ENCODE measurements around the gene HSD3B7. TPM values are rescaled to one million over a fixed set of nuclear protein-coding genes. Genes with fewer than 3 reads are reported as not detected.

The HSD3B7 gene
- 28.9 and 50.4 TPM in 2 replicates for total RNA-seq

DNA sequence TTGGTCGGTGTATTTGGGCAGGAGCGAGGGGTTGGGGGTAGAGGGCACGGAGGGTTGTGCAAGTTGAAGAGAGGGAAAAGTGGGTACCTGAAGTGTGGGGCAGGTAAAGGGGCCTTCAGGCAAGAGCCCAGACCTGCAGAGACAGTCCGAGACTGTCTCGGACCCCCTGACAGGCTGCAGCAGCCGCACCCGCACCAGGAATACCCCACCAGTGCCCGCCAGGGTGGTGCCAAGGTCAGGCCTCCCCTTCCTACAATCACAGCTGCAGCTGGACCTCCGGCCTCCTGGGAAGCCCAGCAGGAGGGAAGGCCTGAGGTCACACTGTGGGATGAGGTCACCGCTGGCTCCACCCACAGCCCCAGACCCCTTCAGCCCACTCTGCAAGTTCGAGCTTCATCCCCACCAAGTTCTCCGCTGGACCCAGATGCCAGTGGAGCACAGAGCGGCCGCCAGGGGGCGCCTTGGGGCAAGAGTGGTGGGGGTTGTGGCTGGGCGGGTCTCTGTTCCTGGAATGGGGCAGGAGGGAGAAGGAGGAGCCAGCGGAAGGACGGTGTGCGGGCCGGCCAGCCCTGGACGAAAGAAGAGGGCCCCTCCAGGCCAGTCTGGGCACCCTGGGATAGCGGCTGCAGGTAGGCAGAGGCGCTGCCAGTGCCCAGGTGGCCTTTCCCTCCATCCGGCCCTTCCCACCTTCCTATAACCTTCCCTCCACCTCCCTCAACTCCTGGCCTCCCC is at the start of gene HSD3B7:
Gene HSD3B7, plus strand, starts transcription at position 539 of the 732 bp plus-strand sequence. CDS start 452 bp downstream, outside the sequence.

DNA sequence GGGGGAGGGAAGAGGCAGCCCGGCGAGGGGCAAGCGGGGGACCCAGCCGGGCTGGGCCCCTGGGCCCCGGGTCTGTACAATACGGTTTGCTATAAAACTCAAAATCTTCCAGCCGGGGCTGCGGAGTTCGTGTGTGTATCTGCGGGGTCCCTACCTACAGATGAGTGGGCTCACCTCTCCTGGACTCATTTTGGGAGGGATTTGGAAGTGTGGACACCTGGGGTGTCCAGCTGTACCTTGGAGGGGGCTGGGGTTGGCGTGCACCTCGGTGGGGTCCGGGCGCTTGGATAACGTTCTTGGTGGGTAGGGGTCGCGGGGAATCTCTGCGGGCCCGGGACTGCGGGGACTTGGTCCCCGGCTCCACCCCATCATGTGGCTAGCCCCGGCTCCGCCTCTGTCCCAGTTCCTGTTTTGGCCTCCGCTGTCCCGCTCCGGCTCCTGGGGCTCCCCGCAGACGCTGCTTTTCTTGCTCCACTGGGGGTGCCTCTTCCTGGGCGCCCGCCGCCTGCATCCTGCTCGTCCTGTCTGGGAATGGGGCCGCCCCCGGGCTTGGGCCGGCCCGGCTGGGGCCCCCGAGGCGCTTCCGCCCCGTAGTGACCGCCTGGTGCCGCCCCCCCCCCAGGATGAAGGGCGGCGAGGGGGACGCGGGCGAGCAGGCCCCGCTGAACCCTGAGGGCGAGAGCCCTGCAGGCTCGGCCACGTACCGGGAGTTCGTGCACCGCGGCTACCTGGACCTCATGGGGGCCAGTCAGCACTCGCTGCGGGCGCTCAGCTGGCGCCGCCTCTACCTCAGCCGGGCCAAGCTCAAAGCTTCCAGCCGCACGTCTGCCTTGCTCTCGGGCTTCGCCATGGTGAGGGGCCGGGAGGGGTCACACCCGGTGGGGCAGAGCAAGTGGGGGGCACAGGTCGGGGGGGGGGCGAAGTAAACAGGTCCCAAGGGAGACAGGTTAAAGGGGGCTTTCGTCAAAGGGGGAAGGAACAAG is 36.0 kb upstream of the HSD3B7 start, which contains the start of gene ORAI3:
Gene ORAI3, plus strand, starts transcription at position 402 of the 983 bp plus-strand sequence. Its CDS starts 222 bp downstream, at position 624.

DNA sequence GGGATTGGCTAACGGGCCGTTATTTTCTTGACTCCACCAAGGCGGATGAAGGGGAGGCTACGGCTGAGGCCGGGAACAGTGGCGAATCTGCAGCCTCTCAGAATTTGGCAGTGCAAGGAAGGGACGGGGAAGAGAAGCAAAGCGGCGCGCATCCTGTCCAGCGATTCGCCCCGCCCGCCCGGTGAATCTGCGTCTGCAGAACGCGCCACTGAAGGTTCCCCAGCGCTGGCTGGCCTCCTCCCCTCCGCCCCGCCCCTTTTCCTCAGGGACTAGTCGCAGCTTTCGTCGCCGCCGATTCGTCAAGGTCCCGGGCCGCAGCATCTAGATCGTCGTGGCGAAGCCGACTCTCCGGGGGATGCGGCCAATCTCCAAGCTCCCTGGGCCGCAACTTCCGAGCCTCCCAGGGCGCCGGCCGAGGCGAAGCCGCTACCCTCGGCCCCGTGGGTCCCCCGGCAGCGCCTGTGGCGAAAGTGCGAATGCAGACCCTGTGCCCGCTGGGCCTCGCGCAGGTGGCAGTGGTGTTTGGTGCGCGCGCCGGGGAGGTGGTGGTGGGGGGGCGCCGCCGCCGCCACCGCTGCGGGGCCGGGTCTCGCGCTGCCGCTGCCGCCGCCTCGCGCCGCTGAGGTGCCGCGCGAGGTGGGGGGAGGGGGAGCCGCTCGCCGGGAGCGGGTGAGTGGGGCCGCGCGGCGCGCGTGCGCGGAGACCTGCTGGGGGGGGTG is 27.4 kb upstream of the HSD3B7 start, which contains the start of gene SETD1A:
Gene SETD1A, plus strand, starts transcription at position 299 of the 719 bp plus-strand sequence. CDS start 978 bp downstream, outside the sequence.

DNA sequence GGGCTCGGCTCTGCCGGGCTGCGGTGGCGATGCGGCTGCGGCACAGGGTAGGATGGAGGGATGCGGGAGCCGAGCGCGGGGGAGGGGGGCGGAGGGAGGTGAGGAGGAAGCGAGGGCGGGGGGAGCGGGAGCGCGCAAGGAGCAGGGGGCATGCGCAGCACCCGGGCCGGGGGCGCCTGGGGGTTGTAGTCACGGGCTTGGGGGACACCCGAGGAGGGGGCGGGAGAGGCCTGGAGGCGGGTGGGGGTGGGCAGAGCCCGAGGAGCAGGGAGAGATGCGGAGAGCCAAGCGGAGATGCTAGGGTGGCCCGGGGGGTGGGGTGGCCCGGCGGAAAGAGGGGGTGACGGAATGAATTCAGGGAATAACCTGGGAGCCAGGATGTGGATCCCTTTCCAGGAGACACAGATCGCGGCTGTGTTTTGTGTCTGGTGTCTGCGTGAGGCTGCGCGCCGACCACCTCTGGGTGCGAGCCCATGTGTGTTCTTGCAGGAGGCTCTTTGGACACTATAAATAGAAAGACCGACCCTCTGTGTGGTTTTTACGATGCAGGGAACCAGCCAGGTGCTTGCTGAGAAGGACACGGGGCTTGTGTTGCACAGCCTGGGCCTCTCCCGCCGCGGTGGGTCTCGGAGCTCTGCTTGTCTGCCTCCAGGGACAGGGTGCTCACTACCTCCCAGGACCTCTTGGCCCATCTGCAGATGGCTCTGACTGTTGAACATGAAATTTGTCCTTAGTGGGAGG is 25.7 kb downstream of the HSD3B7 start, which contains the start of gene STX1B:
Gene STX1B, minus strand, starts transcription at position 54 of the 741 bp plus-strand sequence. CDS start 242 bp downstream, outside the sequence.

DNA sequence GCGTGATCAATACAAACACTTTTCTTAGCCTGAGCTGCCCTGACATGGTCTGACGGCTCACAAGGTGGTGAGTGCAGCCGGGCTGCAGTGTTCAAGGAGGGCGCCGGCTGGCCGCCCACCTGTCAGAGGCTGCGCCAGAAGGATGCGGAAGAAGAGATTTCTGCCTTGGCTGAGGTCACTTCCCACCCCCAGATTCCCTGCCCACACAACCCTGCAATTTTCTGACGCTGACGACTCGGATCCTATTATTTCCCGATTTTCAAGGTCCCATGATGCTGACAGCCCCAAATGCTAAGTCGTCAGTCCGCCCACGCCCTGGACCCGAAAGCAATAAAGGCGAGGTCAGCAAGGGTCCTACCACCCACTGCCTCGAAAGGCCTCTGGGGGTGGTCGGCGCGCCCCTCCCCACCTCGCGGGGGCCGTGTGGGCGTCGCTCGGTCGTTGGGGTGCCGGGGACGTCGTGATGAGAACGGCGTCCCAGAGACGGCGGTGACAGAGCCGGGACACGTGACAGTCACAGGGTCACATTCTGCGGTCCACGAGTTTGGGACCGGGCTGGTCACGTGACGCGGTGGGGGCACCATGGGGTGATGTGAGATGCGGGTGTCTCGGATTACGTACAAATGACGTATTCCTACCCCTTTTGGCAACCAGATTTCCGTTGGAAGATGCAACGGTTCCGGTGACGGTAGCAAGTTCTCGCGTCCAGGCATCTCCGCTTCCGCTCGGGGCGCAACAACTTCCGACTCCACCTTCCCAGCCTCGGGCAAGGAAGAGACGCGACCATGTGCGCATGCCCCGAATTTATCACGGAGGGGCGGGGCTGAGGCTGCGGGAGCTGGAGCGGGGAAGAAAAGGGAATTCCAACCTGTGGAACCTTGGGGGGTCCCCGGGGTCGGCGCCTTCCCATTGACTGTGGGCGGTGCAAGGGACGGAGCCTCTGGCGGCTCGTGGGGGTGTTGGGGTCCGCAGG is 48.0 kb downstream of the HSD3B7 start, which contains the start of gene STX4:
Gene STX4, plus strand, starts transcription at position 823 of the 973 bp plus-strand sequence. CDS start 248 bp downstream, outside the sequence.

Other genes with a start within 250 kb of the HSD3B7 start
- gene PHKG2, start 236.8 kb upstream of the HSD3B7 start, total RNA-seq, result 16.4 and 17.3 TPM in 2 replicates
- gene CFAP119, start 223.1 kb upstream of the HSD3B7 start, total RNA-seq, result 0.91 and 1.3 TPM in 2 replicates
- gene RNF40, start 222.9 kb upstream of the HSD3B7 start, total RNA-seq, result 66.7 and 74.9 TPM in 2 replicates
- 9.8 and 11.0 TPM in 2 replicates for gene ZNF629, start 198.0 kb upstream of the HSD3B7 start, total RNA-seq
- 27.1 and 29.3 TPM in 2 replicates for gene BCL7C, start 91.1 kb upstream of the HSD3B7 start, total RNA-seq
- 4.0 and 5.1 TPM in 2 replicates for gene CTF1, start 88.6 kb upstream of the HSD3B7 start, total RNA-seq
- gene FBXL19, start 61.6 kb upstream of the HSD3B7 start, total RNA-seq, result 14.7 and 18.5 TPM in 2 replicates
- gene ORAI3, start 36.1 kb upstream of the HSD3B7 start, total RNA-seq, result 46.9 and 58.4 TPM in 2 replicates
- 2.8 and 4.4 TPM in 2 replicates for gene SETD1A, start 27.5 kb upstream of the HSD3B7 start, total RNA-seq
- gene STX1B, start 25.4 kb downstream of the HSD3B7 start, total RNA-seq, result 0.85 and 2.6 TPM in 2 replicates
- gene STX4, start 48.4 kb downstream of the HSD3B7 start, total RNA-seq, result 25.5 and 36.9 TPM in 2 replicates
- 7.0 and 9.8 TPM in 2 replicates for gene ZNF668, start 89.0 kb downstream of the HSD3B7 start, total RNA-seq
- gene ZNF646, start 89.2 kb downstream of the HSD3B7 start, total RNA-seq, result 17.5 TPM in 2 replicates
- 4.8 and 6.0 TPM in 2 replicates for gene PRSS53, start 103.7 kb downstream of the HSD3B7 start, total RNA-seq
- gene VKORC1, start 109.6 kb downstream of the HSD3B7 start, total RNA-seq, result 248 and 295 TPM in 2 replicates
- gene BCKDK, start 123.2 kb downstream of the HSD3B7 start, total RNA-seq, result 34.1 and 46.7 TPM in 2 replicates
- 41.5 and 41.6 TPM in 2 replicates for gene KAT8, start 132.5 kb downstream of the HSD3B7 start, total RNA-seq
- gene PRSS8, start 150.5 kb downstream of the HSD3B7 start, total RNA-seq, result not detected in 2 replicates
- gene PRSS36, start 164.9 kb downstream of the HSD3B7 start, total RNA-seq, result 0.59 and 0.73 TPM in 2 replicates
- gene FUS, start 194.9 kb downstream of the HSD3B7 start, total RNA-seq, result 38.8 and 39.8 TPM in 2 replicates
- 19.2 and 19.9 TPM in 2 replicates for gene PYCARD, start 217.6 kb downstream of the HSD3B7 start, total RNA-seq
- under 0.01 TPM in 1 of 2 replicates, not detected in the other for gene TRIM72, start 228.9 kb downstream of the HSD3B7 start, total RNA-seq
- gene PYDC1, start 231.9 kb downstream of the HSD3B7 start, total RNA-seq, result not detected in 2 replicates

Measured in smooth muscle cell of the pulmonary artery (primary cell).